HG03064 (cell line): ENCODE data around the gene TMEM132E.

Source experiments
- ATAC-seq: cut with Tn5 transposase; IDR thresholded peaks from one replicate; pipeline ENCODE4 v1.9.1; 2021; ENCODE audit warnings: low read depth; ENCODE audit not compliant: unreplicated experiment

Gene TMEM132E

DNA sequence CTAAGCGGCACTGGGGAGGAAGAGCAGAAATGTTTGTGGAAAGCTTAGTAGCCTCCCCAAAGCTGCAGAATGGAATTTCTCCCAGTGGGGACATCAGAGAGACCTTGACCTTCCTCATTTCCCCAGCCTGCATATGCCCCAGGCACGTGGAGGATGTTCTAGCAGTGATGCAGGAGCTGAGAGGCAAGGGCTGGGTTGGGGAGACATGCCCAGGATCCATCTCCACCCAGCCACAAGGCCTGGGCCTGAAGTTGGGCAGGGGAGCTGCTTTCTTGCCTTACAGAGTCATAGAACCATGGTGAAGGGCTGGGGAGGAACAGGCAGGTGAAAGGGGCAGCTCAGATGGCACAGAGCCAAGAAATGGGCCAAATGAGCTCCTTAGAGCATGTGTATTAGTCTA, 104.0 kb downstream of the TMEM132E start:
- no peak for ATAC-seq
